Measurements from ENCODE around the gene PYGL. TPM values are rescaled to one million over a fixed set of nuclear protein-coding genes. Genes with fewer than 3 reads are reported as not detected.

Gene PYGL
- total RNA-seq, 4 donors from 2014 or later = 17.8 to 24.8 (median 22.4) TPM

DNA sequence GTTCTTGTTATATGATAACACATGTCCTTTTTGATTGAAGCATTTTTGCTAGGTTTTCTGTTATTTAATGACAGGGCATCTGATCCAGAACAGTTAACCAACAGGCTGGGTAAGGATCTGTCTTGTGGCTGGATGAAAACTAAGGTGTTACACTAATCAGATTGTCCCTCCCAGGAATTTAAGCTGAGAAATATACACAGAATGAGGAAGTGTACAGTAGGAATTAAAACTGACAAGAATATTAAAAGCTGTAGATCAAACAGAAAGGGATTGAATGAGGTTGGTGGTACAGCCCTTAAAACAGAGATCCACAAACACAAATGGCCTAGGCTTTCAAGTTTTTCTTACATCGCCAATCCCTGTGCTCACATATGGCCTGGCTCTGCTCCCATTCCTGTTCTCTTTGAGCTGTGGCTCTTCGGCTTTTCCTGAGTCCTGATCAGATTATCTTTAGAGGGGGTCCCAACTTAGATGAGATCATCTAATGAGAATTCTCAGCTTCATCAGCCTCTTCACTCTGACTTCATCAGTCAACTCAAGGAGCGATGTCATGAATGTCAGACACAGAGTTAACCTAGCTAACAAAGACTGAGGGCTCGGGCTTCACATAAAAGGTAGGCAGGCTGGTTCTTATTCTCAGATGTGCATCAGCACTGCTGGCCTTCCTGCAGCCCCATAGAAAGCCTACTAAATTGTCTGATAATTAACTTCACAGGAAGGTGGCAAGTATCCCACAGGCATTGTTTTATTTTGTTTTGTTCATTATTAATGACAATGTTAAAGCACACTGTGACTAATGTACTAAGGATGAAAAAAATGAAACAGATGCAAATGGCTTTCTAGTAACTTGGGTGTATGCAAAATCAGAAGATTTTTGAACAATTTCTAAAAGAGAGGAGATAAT lies 11.4 kb downstream of the PYGL start:
- Histone ChIP-seq H3K36me3 (peaks cover 0 to 9% of the 10 kb centered on the region in 2 donors), H3K9me3 (no peaks in the 10 kb centered on the region), H3K4me3 (replicated peaks in 1 of 3) (no peak overlapping the region), H3K27me3 (no peaks in the 10 kb centered on the region), H3K4me1 (no peaks in the 10 kb centered on the region), H3K27ac (no peak overlapping the region)
- DNase-seq = no peak
- TF ChIP-seq POLR2A (IDR thresholded peaks at IDR 0.05) = no peak
- TF ChIP-seq, protein P1, sequence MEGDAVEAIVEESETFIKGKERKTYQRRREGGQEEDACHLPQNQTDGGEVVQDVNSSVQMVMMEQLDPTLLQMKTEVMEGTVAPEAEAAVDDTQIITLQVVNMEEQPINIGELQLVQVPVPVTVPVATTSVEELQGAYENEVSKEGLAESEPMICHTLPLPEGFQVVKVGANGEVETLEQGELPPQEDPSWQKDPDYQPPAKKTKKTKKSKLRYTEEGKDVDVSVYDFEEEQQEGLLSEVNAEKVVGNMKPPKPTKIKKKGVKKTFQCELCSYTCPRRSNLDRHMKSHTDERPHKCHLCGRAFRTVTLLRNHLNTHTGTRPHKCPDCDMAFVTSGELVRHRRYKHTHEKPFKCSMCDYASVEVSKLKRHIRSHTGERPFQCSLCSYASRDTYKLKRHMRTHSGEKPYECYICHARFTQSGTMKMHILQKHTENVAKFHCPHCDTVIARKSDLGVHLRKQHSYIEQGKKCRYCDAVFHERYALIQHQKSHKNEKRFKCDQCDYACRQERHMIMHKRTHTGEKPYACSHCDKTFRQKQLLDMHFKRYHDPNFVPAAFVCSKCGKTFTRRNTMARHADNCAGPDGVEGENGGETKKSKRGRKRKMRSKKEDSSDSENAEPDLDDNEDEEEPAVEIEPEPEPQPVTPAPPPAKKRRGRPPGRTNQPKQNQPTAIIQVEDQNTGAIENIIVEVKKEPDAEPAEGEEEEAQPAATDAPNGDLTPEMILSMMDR (IDR thresholded peaks at IDR 0.05) = no peak
- intact Hi-C loops (cut with DNase I) = no loop called here
- WGBS, 2 donors = 86 to 87% methylated on average over 4 of the region's 4 CpGs

DNA sequence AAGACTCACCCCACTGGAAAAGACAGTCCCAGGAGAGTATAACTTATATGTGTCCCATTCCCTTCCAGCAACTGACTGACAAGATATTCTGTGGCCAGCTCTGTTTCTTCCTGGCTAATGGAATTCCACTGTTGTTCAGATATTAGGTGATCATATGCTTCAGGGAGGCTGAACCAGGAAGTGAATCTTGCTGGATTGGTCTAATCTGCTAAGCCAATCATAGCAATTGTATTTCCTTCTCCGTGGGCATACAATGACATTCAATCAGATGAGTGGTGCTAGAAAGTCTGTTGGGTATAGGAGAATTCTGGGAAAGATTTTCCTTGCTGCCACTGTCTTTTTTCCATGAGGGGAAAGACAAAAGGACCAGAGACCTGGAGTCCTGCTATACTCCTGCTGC lies 12.1 kb downstream of the PYGL start:
- Histone ChIP-seq H3K27me3 (no peaks in the 10 kb centered on the region), H3K27ac (no peak overlapping the region), H3K4me3 (replicated peaks in 1 of 3) (no peak overlapping the region), H3K9me3 (no peaks in the 10 kb centered on the region), H3K36me3 (peaks cover 0 to 9% of the 10 kb centered on the region in 2 donors), H3K4me1 (no peaks in the 10 kb centered on the region)
- no peak for TF ChIP-seq POLR2A (IDR thresholded peaks at IDR 0.05)
- TF ChIP-seq, protein P1 (IDR thresholded peaks at IDR 0.05) = no peak
- no peak for DNase-seq
- intact Hi-C loops (cut with DNase I) = no loop called here
- WGBS, 2 donors = 42 to 50% methylated on average over 1 of the region's 1 CpG

DNA sequence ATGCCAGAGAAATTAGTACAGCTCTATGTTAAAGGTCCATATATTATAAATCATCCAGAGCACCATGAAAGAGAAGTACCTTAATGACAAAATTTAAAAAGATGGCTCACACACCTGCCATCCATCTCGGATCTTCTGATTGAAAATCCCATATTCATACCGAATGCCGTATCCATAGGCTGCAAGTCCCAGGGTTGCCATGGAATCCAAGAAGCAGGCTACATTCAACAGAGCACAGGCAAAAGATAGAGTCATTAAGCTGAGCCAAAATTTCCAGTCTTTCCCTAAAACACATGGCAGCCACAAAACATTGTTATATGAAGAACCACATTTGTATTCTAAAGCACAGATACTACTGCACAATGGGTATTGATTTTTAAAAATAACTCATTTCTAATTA lies 12.7 kb downstream of the PYGL start:
- Histone ChIP-seq H3K9me3 (no peaks in the 10 kb centered on the region), H3K4me1 (no peaks in the 10 kb centered on the region), H3K27me3 (no peaks in the 10 kb centered on the region), H3K4me3 (replicated peaks in 1 of 3) (no peak overlapping the region), H3K36me3 (peaks cover 0 to 9% of the 10 kb centered on the region in 2 donors), H3K27ac (no peak overlapping the region)
- DNase-seq = no peak
- intact Hi-C loops (cut with DNase I) = no loop called here
- TF ChIP-seq, protein P1 (IDR thresholded peaks at IDR 0.05) = no peak
- no peak for TF ChIP-seq POLR2A (IDR thresholded peaks at IDR 0.05)
- 95 to 97% methylated on average over 3 of the region's 3 CpGs for WGBS, 2 donors

DNA sequence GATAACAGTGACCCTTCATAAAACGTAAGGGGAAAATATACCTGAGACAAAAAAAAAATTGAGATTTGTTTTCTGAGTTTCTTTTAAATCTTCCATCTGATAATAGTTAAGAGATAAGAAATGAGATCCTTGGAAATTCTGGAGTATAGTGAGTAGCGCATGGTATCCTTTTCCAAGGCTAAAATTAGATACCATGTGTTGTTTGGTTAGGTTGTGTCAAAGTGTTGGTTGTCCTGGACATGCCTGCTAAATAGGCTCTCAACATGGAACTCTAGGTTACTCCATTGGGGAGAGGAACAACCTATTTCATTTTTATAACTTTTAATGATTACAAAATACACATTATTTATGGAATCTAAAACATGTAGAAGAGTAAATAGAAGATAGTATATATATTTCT lies 14.8 kb downstream of the PYGL start:
- no peak for TF ChIP-seq POLR2A (IDR thresholded peaks at IDR 0.05)
- TF ChIP-seq, protein P1 (IDR thresholded peaks at IDR 0.05) = no peak
- Histone ChIP-seq H3K9me3 (no peaks in the 10 kb centered on the region), H3K27ac (no peak overlapping the region), H3K4me3 (replicated peaks in 1 of 3) (no peak overlapping the region), H3K27me3 (no peaks in the 10 kb centered on the region), H3K4me1 (no peaks in the 10 kb centered on the region), H3K36me3 (peaks cover 0 to 9% of the 10 kb centered on the region in 2 donors)
- intact Hi-C loops (cut with DNase I) = no loop called here
- WGBS, 2 donors = 95 to 96% methylated on average over 2 of the region's 2 CpGs
- no peak for DNase-seq

DNA sequence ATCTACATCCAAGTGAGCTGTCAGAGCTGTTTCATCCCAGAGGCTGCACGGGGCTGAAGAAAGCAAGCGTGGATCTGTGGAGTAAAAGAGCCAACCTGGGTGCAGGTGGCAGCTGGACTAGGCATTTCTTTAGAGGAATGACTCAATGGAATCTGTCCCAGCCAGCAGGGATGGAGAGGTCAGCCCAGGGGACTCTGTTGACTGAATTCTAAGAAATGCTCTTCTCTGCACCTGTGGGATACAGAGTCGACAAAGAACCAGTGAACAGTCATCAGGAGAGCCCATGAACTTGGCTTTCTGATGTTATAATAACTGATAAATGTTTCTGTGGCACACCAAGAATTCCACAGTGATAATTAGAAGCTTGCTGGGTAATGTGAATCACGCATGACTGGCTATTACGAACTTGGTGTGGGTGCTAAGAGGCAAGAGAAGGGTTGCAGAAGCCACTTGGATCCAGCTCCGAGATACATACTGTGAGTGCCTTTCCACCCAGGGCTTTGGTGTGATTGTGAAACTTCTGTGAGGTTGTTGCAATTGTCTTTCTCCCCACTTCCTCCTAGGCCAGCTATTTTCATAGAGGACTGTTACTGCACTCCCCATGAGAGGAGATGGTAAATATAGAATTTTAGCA lies 16.2 kb downstream of the PYGL start:
- WGBS, 2 donors = 90 to 91% methylated on average over 6 of the region's 6 CpGs
- Histone ChIP-seq H3K27me3 (no peaks in the 10 kb centered on the region), H3K4me3 (replicated peaks in 1 of 3) (no peak overlapping the region), H3K4me1 (no peaks in the 10 kb centered on the region), H3K9me3 (no peaks in the 10 kb centered on the region), H3K36me3 (peaks cover 0 to 11% of the 10 kb centered on the region in 2 donors), H3K27ac (no peak overlapping the region)
- no peak for DNase-seq
- intact Hi-C loops (cut with DNase I) = no loop called here
- TF ChIP-seq POLR2A (IDR thresholded peaks at IDR 0.05) = no peak
- TF ChIP-seq, protein P1 (IDR thresholded peaks at IDR 0.05) = no peak
